Measurements from ENCODE around the gene ZKSCAN7.
"Not testable (repeated sequence)": the region's sequence is repeated elsewhere in the genome, so short reads cannot be mapped to it uniquely, and the experiment has no call there.

The ZKSCAN7 gene

GRCh38 chr3:44577354-44577952, 22.5 kb downstream of the ZKSCAN7 start:
- DNase-seq (ENCODE audit: low read depth), result not testable (repeated sequence)

- not testable (repeated sequence) for DNase-seq (ENCODE audit: low read depth)
Measured at GRCh38 chr3:44578316-44578715, 23.3 kb downstream of the ZKSCAN7 start.

GRCh38 chr3:44578924-44579515, 24.0 kb downstream of the ZKSCAN7 start:
- DNase-seq (ENCODE audit: low read depth), result not testable (repeated sequence)

GRCh38 chr3:44579749-44580148, 24.8 kb downstream of the ZKSCAN7 start:
- not testable (repeated sequence) for DNase-seq (ENCODE audit: low read depth)

GRCh38 chr3:44580971-44581370, 26.0 kb downstream of the ZKSCAN7 start:
- not testable (repeated sequence) for DNase-seq (ENCODE audit: low read depth)

GRCh38 chr3:44584646-44585501, 29.9 kb downstream of the ZKSCAN7 start, which contains the start of gene ZNF660:
ZNF660 (plus strand) TSS chr3:44584964; CDS start chr3:44594194, 9,230 bp downstream.
- peak; percentile 57 for DNase-seq (ENCODE audit: low read depth)

- DNase-seq (ENCODE audit: low read depth), result no peak
Measured at GRCh38 chr3:44596621-44597020, 41.6 kb downstream of the ZKSCAN7 start.

GRCh38 chr3:44601749-44602148, 46.8 kb downstream of the ZKSCAN7 start:
- DNase-seq (ENCODE audit: low read depth), result no peak

- no peak for DNase-seq (ENCODE audit: low read depth)
Measured at GRCh38 chr3:44612678-44613077, 57.7 kb downstream of the ZKSCAN7 start.
